LNCaP clone FGC (cell line): ENCODE results near the gene B4GALNT3.

Experiments
- DNase-seq: peaks from one replicate; pipeline ENCODE4 v3.0.0-alpha.2; 2011; ENCODE audit warnings: low read depth
- H3K4me3 ChIP-seq: 2 replicates; pipeline ENCODE4 v1.5.1; 2011; ENCODE audit warnings: mild to moderate bottlenecking, low read depth, low read length, control low read depth
- TF ChIP-seq, protein P1 (sequence below): IDR thresholded peaks from 2 replicates; pipeline ENCODE4 v1.5.1; 2012; ENCODE audit warnings: mild to moderate bottlenecking; ENCODE audit not compliant: control insufficient read depth, insufficient read depth; ENCODE audit errors: extremely low read depth

Gene B4GALNT3

DNA sequence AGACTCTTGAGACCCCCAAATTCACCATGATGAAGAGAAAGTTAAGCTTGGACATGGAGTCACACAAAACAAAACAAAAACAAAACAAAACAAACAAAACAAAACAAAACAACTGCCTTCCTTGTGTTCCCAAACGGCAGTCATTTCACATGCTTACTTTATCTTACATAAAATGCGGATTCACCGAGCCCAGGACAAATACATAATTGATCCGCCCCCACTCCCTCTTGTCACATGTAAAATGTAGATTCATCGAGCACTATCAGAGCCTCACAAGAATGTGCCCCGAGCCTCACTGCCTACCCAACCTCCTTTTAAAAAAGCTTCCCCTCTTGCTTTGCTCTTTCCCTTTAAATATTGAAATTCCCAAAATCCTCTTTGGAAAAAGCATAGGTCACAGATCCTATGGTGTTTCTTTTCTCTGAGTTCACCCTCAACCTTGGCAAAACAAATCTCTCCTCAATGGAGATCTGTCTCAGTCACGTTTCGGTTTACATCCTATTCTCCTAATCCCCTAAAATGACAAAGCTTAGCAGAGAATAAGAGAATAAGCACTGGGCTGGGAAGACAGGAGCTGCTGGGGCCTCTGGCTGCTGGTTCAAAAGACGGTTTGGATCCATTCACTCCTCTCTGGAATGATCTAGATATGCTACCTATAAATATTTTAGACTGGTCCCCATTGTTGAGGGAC lies 119.8 kb downstream of the B4GALNT3 start:
- TF ChIP-seq, protein P1, sequence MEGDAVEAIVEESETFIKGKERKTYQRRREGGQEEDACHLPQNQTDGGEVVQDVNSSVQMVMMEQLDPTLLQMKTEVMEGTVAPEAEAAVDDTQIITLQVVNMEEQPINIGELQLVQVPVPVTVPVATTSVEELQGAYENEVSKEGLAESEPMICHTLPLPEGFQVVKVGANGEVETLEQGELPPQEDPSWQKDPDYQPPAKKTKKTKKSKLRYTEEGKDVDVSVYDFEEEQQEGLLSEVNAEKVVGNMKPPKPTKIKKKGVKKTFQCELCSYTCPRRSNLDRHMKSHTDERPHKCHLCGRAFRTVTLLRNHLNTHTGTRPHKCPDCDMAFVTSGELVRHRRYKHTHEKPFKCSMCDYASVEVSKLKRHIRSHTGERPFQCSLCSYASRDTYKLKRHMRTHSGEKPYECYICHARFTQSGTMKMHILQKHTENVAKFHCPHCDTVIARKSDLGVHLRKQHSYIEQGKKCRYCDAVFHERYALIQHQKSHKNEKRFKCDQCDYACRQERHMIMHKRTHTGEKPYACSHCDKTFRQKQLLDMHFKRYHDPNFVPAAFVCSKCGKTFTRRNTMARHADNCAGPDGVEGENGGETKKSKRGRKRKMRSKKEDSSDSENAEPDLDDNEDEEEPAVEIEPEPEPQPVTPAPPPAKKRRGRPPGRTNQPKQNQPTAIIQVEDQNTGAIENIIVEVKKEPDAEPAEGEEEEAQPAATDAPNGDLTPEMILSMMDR = no peak
- H3K4me3 ChIP-seq = no peak overlapping the region
- DNase-seq = no peak

DNA sequence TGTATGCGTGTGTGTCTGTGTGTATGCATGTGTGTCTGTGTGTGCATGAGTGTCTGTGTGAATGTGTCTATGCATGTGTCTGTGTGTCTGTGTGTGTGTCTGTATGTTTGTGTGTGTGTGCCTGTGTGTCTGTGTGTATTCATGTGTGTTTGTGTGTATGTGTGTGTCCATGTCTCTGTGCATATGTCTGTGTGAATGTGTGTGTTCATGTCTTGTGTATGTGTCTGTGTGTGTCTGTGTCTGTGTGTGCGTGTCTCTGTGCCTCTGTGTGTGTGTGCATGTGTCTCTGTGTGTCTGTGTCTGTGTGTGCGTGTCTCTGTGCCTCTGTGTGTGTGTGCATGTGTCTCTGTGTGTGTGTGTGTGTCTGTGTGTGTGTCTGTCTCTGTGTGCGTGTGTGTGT lies 121.1 kb downstream of the B4GALNT3 start:
- H3K4me3 ChIP-seq = no peak overlapping the region
- DNase-seq = no peak
- TF ChIP-seq, protein P1 = no peak

DNA sequence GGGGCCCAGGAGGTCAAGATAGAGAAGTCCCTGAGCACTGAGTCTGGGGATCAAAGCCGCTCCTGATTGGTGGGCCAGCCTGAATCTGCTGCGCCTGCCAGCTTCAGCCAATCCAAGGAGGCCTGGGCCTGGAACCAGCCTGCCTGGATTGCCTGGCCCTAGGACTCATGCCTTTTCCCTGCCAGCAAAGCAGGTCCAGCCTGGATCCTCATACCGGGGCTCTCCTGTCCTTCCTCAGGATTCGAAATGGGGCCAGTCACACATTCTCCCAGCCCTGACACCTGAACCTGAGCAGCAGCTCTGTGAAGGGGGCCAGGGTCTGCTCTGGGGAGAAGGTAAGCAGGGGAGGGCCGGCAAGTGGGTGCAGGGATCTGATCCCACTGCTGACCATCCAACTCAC lies 121.6 kb downstream of the B4GALNT3 start:
- H3K4me3 ChIP-seq = no peak overlapping the region
- TF ChIP-seq, protein P1 = no peak
- DNase-seq = no peak

DNA sequence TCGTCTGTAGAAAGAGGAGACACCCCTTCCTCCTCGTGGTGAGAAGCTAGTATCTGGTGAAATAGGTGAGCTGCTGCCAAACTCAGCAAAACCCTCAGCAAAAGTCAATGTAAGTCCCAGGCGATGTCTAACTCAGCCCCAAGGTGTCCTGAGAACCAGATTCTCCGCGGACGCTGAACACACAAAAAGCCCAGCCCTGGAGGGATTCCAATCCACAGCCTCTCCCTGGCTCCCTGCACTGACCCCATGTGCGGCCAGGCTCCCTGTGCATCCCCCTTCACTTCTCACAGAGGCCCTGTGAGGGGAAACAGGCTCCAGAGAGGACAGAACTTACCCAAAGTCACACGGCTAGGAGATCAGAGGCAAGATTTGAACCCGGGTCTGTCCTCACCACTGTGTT lies 122.0 kb downstream of the B4GALNT3 start:
- TF ChIP-seq, protein P1 = no peak
- no peak overlapping the region for H3K4me3 ChIP-seq
- DNase-seq = no peak

DNA sequence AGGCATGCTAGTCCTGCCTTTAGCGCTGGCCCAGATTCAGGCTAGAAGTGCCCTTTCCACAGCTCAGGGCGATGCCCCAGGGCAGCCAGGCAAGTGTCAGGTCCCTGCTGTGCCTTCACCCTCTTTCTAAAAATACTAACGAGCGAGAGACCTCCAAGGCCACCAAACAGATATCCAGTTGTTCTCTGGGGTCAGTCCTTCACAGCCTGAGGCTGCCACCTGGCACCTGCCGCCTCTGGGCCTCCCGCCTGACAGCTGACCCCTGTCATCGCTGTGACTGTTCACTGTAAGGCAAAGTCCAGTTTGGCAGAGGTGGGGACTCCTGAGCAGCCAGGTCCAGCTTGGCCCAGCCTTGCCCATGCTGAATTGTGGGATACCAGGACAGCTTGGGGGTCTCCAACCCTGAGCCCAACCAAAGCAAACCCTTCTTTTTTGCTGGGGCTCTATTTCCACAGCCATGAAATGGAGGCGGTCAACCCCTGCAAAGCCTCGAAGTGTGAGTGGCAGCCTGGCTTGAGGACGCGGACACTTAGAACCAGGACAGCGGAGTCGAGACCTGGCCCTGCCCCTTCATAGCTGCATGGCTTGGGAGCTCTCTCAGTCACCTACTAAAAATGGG lies 123.6 kb downstream of the B4GALNT3 start:
- DNase-seq = no peak
- TF ChIP-seq, protein P1 = no peak
- H3K4me3 ChIP-seq = no peak overlapping the region

DNA sequence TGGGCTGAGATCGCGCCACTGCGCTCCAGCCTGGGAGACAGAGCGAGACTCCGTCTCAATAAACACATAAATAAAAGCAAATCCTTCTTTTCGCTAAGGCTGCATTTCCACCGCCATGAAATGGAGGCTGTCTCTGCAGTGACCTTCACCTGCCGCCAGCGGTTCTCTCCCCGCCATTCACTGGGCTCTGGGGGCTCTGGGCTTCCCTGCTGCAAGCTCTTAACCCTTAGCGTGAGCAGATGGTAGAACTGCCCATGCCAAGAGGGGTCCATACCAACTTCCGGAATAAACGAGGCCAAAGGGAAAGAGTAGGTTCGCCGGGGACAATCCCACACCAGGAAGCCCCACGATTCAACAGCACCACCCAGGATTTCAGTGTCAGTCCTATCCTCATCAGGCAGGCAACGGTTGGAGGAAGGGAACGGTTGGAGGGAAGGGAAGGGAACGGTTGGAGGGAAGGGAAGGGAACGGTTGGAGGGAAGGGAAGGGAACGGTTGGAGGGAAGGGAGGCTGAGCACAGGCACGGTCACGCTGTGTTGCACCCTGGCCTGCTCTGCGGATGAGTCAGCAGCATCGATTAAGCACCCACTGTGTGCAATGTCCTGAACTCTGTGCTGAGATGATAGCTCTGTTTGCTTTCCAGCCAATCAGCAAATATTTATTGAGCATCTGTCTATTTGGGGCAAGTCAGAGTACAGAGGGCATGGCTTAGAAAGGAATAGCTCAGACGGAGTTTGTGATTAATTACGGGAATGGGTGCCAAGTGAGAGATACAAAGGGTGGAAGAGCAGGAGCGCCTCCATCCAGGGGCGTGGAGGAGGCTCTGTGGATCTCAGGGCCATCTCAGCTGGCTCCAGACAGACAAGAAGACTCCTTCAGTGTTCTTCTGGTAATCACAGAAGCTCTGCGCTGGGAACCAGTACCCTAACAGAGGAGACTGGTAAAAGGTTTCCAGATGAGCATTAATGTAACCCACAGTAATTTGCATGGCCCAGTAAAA lies 125.6 kb downstream of the B4GALNT3 start:
- TF ChIP-seq, protein P1 = no peak
- no peak overlapping the region for H3K4me3 ChIP-seq
- no peak for DNase-seq
